Glomerular visceral epithelial cell (primary cell): Measurements from ENCODE around the gene ELF3.
"Not testable (repeated sequence)": the region's sequence is repeated elsewhere in the genome, so short reads cannot be mapped to it uniquely, and the experiment has no call there.

Source experiments
- DNase-seq: peaks from one replicate; pipeline ENCODE4 v3.0.0-alpha.2; 2016; ENCODE audit errors: extremely low spot score

ELF3 gene

GRCh38 chr1:202007805-202008489 lies 2.4 kb upstream of the ELF3 start:
- DNase-seq: no peak

GRCh38 chr1:202009326-202010179 lies 834 bp upstream of the ELF3 start:
- peak; percentile 93 for DNase-seq

GRCh38 chr1:202011994-202012393 lies 1.6 kb downstream of the ELF3 start:
- no peak for DNase-seq

GRCh38 chr1:202012544-202013478 lies 2.4 kb downstream of the ELF3 start:
- DNase-seq: no peak

GRCh38 chr1:202013603-202014002 lies 3.2 kb downstream of the ELF3 start:
- no peak for DNase-seq

- DNase-seq: no peak
These were observed 3.7 kb downstream of the ELF3 start for GRCh38 chr1:202014060-202014459.

GRCh38 chr1:202014915-202015661 lies 4.7 kb downstream of the ELF3 start:
- DNase-seq: no peak

GRCh38 chr1:202015662-202015937 lies 5.2 kb downstream of the ELF3 start:
- no peak for DNase-seq

GRCh38 chr1:202016022-202016810 lies 5.8 kb downstream of the ELF3 start:
- no peak for DNase-seq

- DNase-seq: no peak
These were observed 6.7 kb downstream of the ELF3 start for GRCh38 chr1:202016811-202017748.

- DNase-seq: no peak
These were observed 7.5 kb downstream of the ELF3 start for GRCh38 chr1:202017749-202018467.

GRCh38 chr1:202018468-202019234 lies 8.3 kb downstream of the ELF3 start:
- peak; percentile 53 for DNase-seq

- DNase-seq: not testable (repeated sequence)
These were observed 8.8 kb downstream of the ELF3 start for GRCh38 chr1:202019235-202019558.

GRCh38 chr1:202023001-202023433 lies 12.6 kb downstream of the ELF3 start:
- peak; percentile 70 for DNase-seq

- DNase-seq: peak; percentile 45
These were observed 18.8 kb downstream of the ELF3 start for GRCh38 chr1:202029171-202029665.

GRCh38 chr1:202029727-202030126 lies 19.3 kb downstream of the ELF3 start:
- DNase-seq: no peak

- no peak for DNase-seq
These were observed 21.4 kb downstream of the ELF3 start for GRCh38 chr1:202031796-202032195.

GRCh38 chr1:202034149-202034682 lies 23.8 kb downstream of the ELF3 start:
- DNase-seq: no peak
